K562 (cell line): ENCODE measurements around the gene SARS1. TPM values are rescaled to one million over a fixed set of nuclear protein-coding genes. Genes with fewer than 3 reads are reported as not detected.

ENCODE experiments used
- ATAC-seq: fragments of 200-7000 bp; cut with Tn5 transposase; 3 replicates; pipeline ENCODE4 v1.9.1; 2020; ENCODE audit warnings: moderate library complexity
- BruUV-seq: library from RNA; stranded (reverse); fragments of 400-500 nt; replicated peaks from 2 replicates; lab custom pipeline; 2021; lab: Mats Ljungman, UMichigan
- CTCF ChIA-PET: fragments of 300-600 bp; formaldehyde crosslinking; extraction: SDS; loops from one replicate; lab custom pipeline; 2021; ENCODE audit warnings: low intra/inter-chr PET ratio; lab: Yijun Ruan, JAX
- POLR2A ChIA-PET: fragments of 300-600, 350-650 bp; sonication (Branson Sonifier 250); formaldehyde crosslinking; extraction: SDS; loops from one replicate; lab custom pipeline; 2021; ENCODE audit warnings: antibody characterized with exemption, inconsistent platforms; lab: Yijun Ruan, JAX
- DNase-seq, 4 experiments: peaks; one replicate each; pipeline versions ENCODE4 v3.0.0 to v3.0.0-alpha.2; 2011 to 2018; ENCODE audit warnings: low spot score in 3 of 4, mixed read lengths in 3 of 4; ENCODE audit errors: extremely low read depth in 1 of 4
- FAIRE-seq: peaks from 2 replicates; lab custom pipeline; 2011; peaks lifted over from hg19 to GRCh38; lab: Jason Lieb, UNC
- H2AFZ ChIP-seq: 2 replicates; pipeline ENCODE4 v1.6.0; 2011; ENCODE audit warnings: low read depth, low read length, control low read depth, inconsistent platforms
- H3K27ac ChIP-seq: fragments of 200-600 bp; 3 replicates; pipeline ENCODE4 v1.8.0; 2011; ENCODE audit warnings: low read depth, mild to moderate bottlenecking, control low read depth, inconsistent platforms, low read length, moderate library complexity, mixed read lengths; ENCODE audit errors: extremely low read depth
- H3K27me3 ChIP-seq, 2 experiments: fragments of 300-600 bp in 1 of 2; 2 replicates in 1 of 2; 3 replicates in 1 of 2; pipeline versions ENCODE4 v1.6.0 to v1.8.0; 2011; ENCODE audit warnings: inconsistent platforms in 2 of 2, low read length in 2 of 2, mild to moderate bottlenecking in 1 of 2, mixed read lengths in 1 of 2, moderate library complexity in 1 of 2; ENCODE audit not compliant: control insufficient read depth in 2 of 2, insufficient read depth in 2 of 2
- H3K36me3 ChIP-seq: fragments of 300-600 bp; 3 replicates; pipeline ENCODE4 v1.8.0; 2011; ENCODE audit warnings: mild to moderate bottlenecking, low read length, inconsistent platforms; ENCODE audit not compliant: control insufficient read depth, insufficient read depth
- H3K4me1 ChIP-seq, 2 experiments: fragments of 200-600 bp in 1 of 2; replicated peaks in 1 of 2; 2 replicates in 1 of 2; 3 replicates in 1 of 2; pipeline versions ENCODE4 v1.5.1 to v1.8.0; 2011; ENCODE audit warnings: inconsistent platforms in 2 of 2, low read length in 2 of 2, mild to moderate bottlenecking in 1 of 2, mixed read lengths in 1 of 2, moderate library complexity in 1 of 2; ENCODE audit not compliant: control insufficient read depth in 2 of 2, insufficient read depth in 2 of 2
- H3K4me2 ChIP-seq: 2 replicates; pipeline ENCODE4 v1.6.1; 2011; ENCODE audit warnings: low read length, control low read depth, inconsistent platforms, mixed read lengths; ENCODE audit not compliant: insufficient read depth
- H3K4me3 ChIP-seq: fragments of 200-600 bp; sonication (generic), shearing (Covaris generic); 2 replicates; pipeline ENCODE4 v1.5.1; 2016; ENCODE audit warnings: control low read depth, inconsistent platforms
- H3K79me2 ChIP-seq: fragments of 200-600 bp; 3 replicates; pipeline ENCODE4 v1.8.0; 2011; ENCODE audit warnings: low read length, inconsistent platforms; ENCODE audit not compliant: control insufficient read depth, insufficient read depth
- H3K9ac ChIP-seq, 2 experiments: 2 replicates each; pipeline versions ENCODE4 v1.6.0 to v1.6.1; 2011; ENCODE audit warnings: low read depth in 2 of 2, low read length in 2 of 2, control low read depth in 1 of 2, inconsistent platforms in 1 of 2, mild to moderate bottlenecking in 1 of 2, mixed read lengths in 1 of 2; ENCODE audit not compliant: insufficient read depth in 1 of 2
- H3K9me1 ChIP-seq: one replicate; pipeline ENCODE4 v1.6.0; 2011; ENCODE audit warnings: inconsistent platforms, mild to moderate bottlenecking, low read length, moderate library complexity; ENCODE audit not compliant: control insufficient read depth, insufficient read depth
- H3K9me3 ChIP-seq: replicated peaks from 2 replicates; pipeline ENCODE4 v1.5.1; 2011; ENCODE audit warnings: low read depth, low read length, inconsistent platforms; ENCODE audit not compliant: control insufficient read depth, insufficient read depth
- H4K20me1 ChIP-seq: replicated peaks from 2 replicates; pipeline ENCODE4 v1.6.1; 2011; ENCODE audit warnings: low read length, inconsistent platforms, mixed read lengths; ENCODE audit not compliant: control insufficient read depth, insufficient read depth
- HDAC3 ChIP-seq: fragments of 450-650 bp; IDR thresholded peaks from 2 replicates; pipeline ENCODE4 v1.6.1; 2018; ENCODE audit warnings: borderline replicate concordance, mild to moderate bottlenecking, moderate library complexity; ENCODE audit not compliant: partially characterized antibody
- MTA1 ChIP-seq: fragments of 450-650 bp; IDR thresholded peaks from 2 replicates; pipeline ENCODE4 v1.6.1; 2017; ENCODE audit warnings: borderline replicate concordance
- PHF20 ChIP-seq: fragments of 450-650 bp; IDR thresholded peaks from 2 replicates; pipeline ENCODE4 v1.6.1; 2018; ENCODE audit not compliant: partially characterized antibody
- PHF8 ChIP-seq: fragments of 200-600 bp; sonication (generic); IDR thresholded peaks from 2 replicates; pipeline ENCODE4 v1.6.1; 2012; ENCODE audit warnings: mixed run types, mild to moderate bottlenecking, inconsistent platforms, low read length, moderate library complexity, borderline replicate concordance
- RBM15 ChIP-seq: fragments of 200-400 bp; formaldehyde crosslinking; IDR thresholded peaks from 2 replicates; pipeline ENCODE4 v1.6.1; 2018; ENCODE audit warnings: mild to moderate bottlenecking, low read length, moderate library complexity; ENCODE audit not compliant: insufficient read depth
- RFX7 ChIP-seq: fragments of 250-450 bp; sonication (Bioruptor Pico); IDR thresholded peaks from 2 replicates; pipeline ENCODE4 v1.5.1; 2021; ENCODE audit warnings: mild to moderate bottlenecking
- ZEB2 ChIP-seq: fragments of 450-650 bp; IDR thresholded peaks from 2 replicates; pipeline ENCODE4 v1.6.1; 2016
- ZFP1 ChIP-seq: fragments of 450-650 bp; formaldehyde crosslinking; IDR thresholded peaks from 2 replicates; pipeline ENCODE4 v1.4.0; 2020; ENCODE audit warnings: mild to moderate bottlenecking, mixed read lengths
- ZNF41 ChIP-seq: fragments of 250-450 bp; sonication (Bioruptor Pico); conservative IDR thresholded peaks from 2 replicates; pipeline ENCODE4 v1.4.0; 2020; ENCODE audit warnings: mild to moderate bottlenecking
- ZNF644 ChIP-seq: fragments of 200-800 bp; sonication (Bioruptor generic); IDR thresholded peaks from 2 replicates; pipeline ENCODE4 v1.6.1; 2016; ENCODE audit warnings: low read depth, missing genetic modification characterization, missing compliant biosample characterization
- WGBS: fragments of 100-300 bp; shearing (Covaris generic); methylation state at CpG from one replicate; pipeline ENCODE4 v1.1.6; 2016; ENCODE audit warnings: low coverage, mixed read lengths; ENCODE audit not compliant: insufficient coverage; ENCODE audit errors: missing lambda C conversion rate; 5-methylcytosine and 5-hydroxymethylcytosine counted together
- in situ Hi-C: fragments of 300-500 bp; cut with MboI; formaldehyde crosslinking; loops from 4 replicates; pipeline ENCODE4 v1.15.0; 2018; ENCODE audit warnings: inconsistent platforms, mixed read lengths
- intact Hi-C: fragments of 100-400 bp; cut with micrococcal nuclease; formaldehyde crosslinking; loops from 2 replicates; pipeline ENCODE4 v1.14.2; 2022
- polyA plus RNA-seq, 8 experiments: library from polyadenylated mRNA; depleted of rRNA in 4 of 8; stranded (reverse) in 5 of 8; unstranded in 3 of 8; fragments of >200 nt; fragmentation: Nextera tagmentation in 2 of 8; fragmentation: Illumina TruSeq in 1 of 8; extraction: Ambion mirVana in 2 of 8; extraction: Trizol in 1 of 8; gene quantifications; 2 replicates each; pipeline versions ENCODE4 v1.2.1 to v1.2.3, GENCODE V29; 2011 to 2014; ENCODE audit warnings: inconsistent platforms in 1 of 8, missing spikeins in 1 of 8
- total RNA-seq, 7 experiments: library from RNA; depleted of rRNA in 6 of 7; stranded (reverse); fragments of >200 nt in 6 of 7; fragmentation: Illumina TruSeq in 2 of 7; extraction: Trizol in 2 of 7; gene quantifications; 2 replicates each; pipeline versions ENCODE4 v1.2.1 to v1.2.3, GENCODE V29; 2011 to 2021; ENCODE audit warnings: low replicate concordance in 1 of 7
- TF ChIP-seq, protein P1 (sequence below), 2 experiments: IDR thresholded peaks in 1 of 2; conservative IDR thresholded peaks in 1 of 2; 2 replicates each; pipeline ENCODE4 v1.6.1; 2016; ENCODE audit warnings: low read depth in 2 of 2, mild to moderate bottlenecking in 1 of 2, missing compliant biosample characterization in 1 of 2, missing genetic modification characterization in 1 of 2, moderate library complexity in 1 of 2
- TF ChIP-seq, protein P2 (sequence below), 2 experiments: fragments of 450-650 bp in 1 of 2; sonication (generic) in 1 of 2; formaldehyde crosslinking in 1 of 2; IDR thresholded peaks in 1 of 2; conservative IDR thresholded peaks in 1 of 2; 2 replicates each; pipeline versions ENCODE4 v1.6.1 to v1.8.1; 2016 to 2023; ENCODE audit warnings: mild to moderate bottlenecking in 2 of 2, moderate library complexity in 2 of 2, inconsistent platforms in 1 of 2, missing genetic modification reagents in 1 of 2
- TF ChIP-seq, protein P3 (sequence below): sonication (generic); formaldehyde crosslinking; IDR thresholded peaks from 2 replicates; pipeline ENCODE4 v1.8.0; 2022; ENCODE audit warnings: mild to moderate bottlenecking, missing genetic modification reagents, borderline replicate concordance

The SARS1 gene
- total and polyA plus RNA-seq, 9 of the 15 experiments (the other 6 are each of a cell fraction or from before 2014, with no cell fraction given) = 221 to 623 (median 254) TPM

DNA sequence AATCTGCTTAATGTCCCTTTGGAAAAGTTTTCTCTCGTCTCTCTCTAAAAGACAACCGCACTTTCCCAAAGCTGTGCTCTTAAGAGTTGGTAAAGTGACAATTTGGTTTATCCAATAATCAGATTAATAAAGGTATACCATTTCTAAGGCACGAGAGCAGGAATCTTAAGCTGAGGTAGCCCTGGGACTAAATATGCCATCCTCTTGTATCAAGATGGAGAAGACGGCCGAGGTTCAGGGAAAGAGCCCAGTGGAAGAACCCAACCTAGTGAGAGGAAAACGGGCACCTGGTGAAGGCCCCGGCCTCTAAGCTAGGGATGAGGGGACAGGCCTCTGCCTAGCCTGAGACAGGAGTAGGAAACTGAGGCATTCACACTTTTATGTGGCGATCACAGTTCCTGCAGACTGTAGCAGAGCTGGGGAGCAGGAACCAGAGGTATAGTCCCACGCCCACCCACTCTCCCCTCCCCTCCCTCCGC lies 334 bp upstream of the SARS1 start:
- peak overlapping the region; percentile 97 for H3K4me2 ChIP-seq
- DNase-seq = no peak
- BruUV-seq = no TSS peak
- 0 out of 2 replicates have a peak, but pooled peaks cover 14% of the 10 kb centered on the region for H4K20me1 ChIP-seq
- peaks cover 30% of the 10 kb centered on the region for H3K36me3 ChIP-seq
- no peaks in the 10 kb centered on the region for H3K9me1 ChIP-seq
- peak overlapping the region; percentile 67 for H3K4me3 ChIP-seq
- H3K9ac ChIP-seq = peak overlapping the region; percentile 86 to 97
- 0 out of 2 replicates have a peak, but pooled peaks cover under 1% of the 10 kb centered on the region for H3K9me3 ChIP-seq
- no peak for FAIRE-seq
- H3K4me1 ChIP-seq = peaks cover 15 to 36% of the 10 kb centered on the region in 2 experiments
- ATAC-seq = peak; percentile 14
- 7% methylated on average over 10 of the region's 10 CpGs for WGBS
- peak overlapping the region; percentile 80 for H3K27ac ChIP-seq
- peak overlapping the region; percentile 99 for H2AFZ ChIP-seq
- intact Hi-C loops = no loop called here
- ChIA-PET CTCF (no interaction called here), POLR2A (interaction anchor here (0.6 to 5.9 kb wide), 10 partner anchors 9 to 276 kb away, joined by 3 to 56 read pairs (median 11); partner anchors contain the start of gene SORT1)
- in situ Hi-C loops = no loop called here
- H3K79me2 ChIP-seq = peaks cover 48% of the 10 kb centered on the region
- no peaks in the 10 kb centered on the region for H3K27me3 ChIP-seq
- TF ChIP-seq MTA1 (0 out of 2 replicates have a peak, but pooled peaks have one; percentile 51), ZFP1 (CRISPR knock-in tag) (0 out of 2 replicates have a peak, but pooled peaks have one; percentile 37), HDAC3 (no peak), ZNF644 (tag) (no peak), ZNF41 (no peak), PHF20 (peak; percentile 14), RFX7 (CRISPR knock-in tag) (no peak), PHF8 (peak; percentile 64; the same call in 1 of the 2 replicates), RBM15 (no peak), ZEB2 (0 out of 2 replicates have a peak, but pooled peaks have one; percentile 18)
- TF ChIP-seq, protein P1, sequence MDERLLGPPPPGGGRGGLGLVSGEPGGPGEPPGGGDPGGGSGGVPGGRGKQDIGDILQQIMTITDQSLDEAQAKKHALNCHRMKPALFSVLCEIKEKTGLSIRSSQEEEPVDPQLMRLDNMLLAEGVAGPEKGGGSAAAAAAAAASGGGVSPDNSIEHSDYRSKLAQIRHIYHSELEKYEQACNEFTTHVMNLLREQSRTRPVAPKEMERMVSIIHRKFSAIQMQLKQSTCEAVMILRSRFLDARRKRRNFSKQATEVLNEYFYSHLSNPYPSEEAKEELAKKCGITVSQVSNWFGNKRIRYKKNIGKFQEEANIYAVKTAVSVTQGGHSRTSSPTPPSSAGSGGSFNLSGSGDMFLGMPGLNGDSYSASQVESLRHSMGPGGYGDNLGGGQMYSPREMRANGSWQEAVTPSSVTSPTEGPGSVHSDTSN (CRISPR knock-in tag; IDR thresholded peaks at IDR 0.05; ENCODE audit: low read depth) = no peak
- TF ChIP-seq, protein P1 (tag; conservative IDR thresholded peaks at IDR 0.05; ENCODE audit: low read depth) = no peak
- TF ChIP-seq, protein P2, sequence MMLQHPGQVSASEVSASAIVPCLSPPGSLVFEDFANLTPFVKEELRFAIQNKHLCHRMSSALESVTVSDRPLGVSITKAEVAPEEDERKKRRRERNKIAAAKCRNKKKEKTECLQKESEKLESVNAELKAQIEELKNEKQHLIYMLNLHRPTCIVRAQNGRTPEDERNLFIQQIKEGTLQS (IDR thresholded peaks at IDR 0.05) = no peak
- TF ChIP-seq, protein P2 (CRISPR knock-in tag; conservative IDR thresholded peaks at IDR 0.05) = peak; percentile 80
- TF ChIP-seq, protein P3, sequence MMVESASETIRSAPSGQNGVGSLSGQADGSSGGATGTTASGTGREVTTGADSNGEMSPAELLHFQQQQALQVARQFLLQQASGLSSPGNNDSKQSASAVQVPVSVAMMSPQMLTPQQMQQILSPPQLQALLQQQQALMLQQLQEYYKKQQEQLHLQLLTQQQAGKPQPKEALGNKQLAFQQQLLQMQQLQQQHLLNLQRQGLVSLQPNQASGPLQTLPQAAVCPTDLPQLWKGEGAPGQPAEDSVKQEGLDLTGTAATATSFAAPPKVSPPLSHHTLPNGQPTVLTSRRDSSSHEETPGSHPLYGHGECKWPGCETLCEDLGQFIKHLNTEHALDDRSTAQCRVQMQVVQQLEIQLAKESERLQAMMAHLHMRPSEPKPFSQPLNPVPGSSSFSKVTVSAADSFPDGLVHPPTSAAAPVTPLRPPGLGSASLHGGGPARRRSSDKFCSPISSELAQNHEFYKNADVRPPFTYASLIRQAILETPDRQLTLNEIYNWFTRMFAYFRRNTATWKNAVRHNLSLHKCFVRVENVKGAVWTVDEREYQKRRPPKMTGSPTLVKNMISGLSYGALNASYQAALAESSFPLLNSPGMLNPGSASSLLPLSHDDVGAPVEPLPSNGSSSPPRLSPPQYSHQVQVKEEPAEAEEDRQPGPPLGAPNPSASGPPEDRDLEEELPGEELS (CRISPR knock-in tag) = 0 out of 2 replicates have a peak, but pooled peaks have one; percentile 26
